Inflammatory macrophage (primary cell): ENCODE results near the gene PXT1.

Experiments used
- DNase-seq, 2 donors: peaks; one replicate each; pipeline ENCODE4 v3.0.0-alpha.2; 2020 to 2022

Gene PXT1

DNA sequence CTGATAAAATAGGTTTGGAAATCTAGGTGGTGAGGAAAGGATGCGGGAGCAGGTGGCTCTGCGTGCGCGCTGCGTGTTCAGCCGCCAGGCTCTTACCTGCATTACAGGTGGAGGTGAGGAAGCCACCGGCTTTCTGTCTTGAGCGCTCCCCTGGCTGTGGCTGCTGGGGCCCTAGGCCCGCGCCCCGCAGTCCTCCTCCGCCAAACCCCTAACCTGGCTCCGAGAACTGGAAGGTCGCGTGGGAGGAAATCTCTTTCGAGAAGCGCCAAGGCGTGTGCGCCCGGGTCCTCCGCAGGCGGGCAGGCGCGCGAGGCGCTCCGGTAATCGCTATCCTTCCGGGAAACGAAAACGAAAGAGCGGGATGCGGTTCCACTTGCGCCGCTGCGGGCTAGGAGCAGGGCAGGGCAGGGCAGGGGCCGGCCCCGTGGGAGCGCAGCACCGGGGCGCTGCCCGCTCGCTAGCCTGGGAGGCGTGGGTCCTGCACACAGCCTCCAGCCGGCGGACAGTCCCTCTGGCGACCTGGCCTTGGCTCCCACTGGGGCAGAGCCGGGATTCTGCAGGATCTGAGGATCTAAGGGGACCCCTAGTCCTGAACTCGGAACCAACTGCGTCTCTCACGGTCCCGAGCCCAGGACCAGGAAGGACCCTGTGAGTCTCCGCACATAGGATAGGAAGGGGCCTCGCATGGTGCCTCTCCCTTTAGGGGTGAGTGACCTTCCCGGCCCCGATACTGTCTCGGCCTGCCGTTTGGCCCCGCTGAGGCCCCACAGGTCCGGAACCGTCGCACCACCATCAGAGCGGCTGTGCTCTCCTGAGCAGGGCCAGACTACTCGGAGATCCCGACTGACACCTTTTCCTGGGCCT, 55.0 kb downstream of the PXT1 start, which contains the start of gene ETV7:
ETV7 (minus strand) TSS at position 230 of the 864 bp plus-strand sequence; CDS start at position 102, 128 bp downstream.
- DNase-seq: peak; percentile 30 to 56

DNA sequence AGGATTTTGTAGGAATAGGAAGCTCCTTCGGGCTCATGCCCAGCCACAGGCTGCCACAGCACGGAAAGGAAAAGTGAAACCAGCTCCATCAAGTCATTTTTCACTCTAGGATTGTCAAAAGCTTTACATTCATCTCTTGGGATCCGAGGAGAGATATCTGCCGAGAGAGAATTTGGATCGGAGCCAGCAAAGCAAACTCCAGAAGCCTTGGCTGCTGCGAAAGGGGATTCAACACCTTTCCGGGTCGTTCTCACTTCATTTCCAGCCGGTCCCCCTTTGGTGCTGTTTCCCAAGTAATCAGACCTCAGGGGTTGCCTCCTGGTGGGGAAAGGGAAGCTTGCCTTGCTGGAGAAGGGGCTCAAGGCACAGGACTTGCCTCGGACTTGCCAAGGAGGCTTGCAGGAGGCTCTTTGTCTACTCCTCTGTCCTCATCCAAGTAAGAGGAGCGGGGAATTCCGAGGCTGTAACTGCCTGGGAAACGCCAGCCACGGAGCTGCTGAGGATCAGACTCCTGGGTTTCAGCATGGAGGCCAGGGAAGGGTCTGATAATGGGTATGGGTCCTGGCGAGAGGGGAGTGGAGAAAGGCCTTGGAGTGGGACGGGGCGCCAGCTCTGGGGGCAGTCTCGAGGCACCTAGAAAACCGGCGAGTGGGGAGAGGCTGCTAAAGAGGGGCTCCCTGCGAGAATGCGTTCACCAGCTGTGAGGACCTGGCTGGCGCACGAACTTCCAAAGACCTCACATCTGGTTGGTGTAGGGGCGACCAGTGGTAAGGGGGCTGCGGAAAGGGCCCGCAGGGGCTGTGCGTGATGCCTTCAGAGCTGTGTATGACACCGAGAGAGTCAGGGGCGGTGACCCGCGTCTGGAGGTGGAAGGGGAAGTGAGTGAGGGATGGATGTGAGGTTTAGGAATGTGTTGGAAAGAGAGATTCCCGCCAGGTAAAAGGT, 55.9 kb downstream of the PXT1 start:
- peak; percentile 7 to 11 for DNase-seq

DNA sequence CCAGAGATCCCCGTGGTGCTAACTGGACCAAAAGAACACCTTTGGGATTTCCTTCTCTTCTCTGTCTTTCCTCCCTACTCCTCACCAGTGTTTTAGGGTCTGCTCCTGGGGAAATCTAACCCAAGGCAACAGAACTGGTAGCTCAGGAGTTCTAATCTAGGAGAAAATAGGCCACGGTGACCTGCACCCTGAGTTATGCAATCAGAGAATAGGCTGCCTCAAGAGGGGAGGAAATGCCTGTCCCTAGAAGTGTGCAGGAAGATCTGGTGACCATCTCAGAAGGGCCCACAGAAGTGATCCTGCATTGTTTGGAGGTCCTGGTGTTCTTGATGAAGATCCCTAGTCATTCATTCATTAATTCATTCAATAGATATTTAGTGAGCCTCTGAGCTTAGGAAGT, 58.6 kb downstream of the PXT1 start:
- DNase-seq: no peak

DNA sequence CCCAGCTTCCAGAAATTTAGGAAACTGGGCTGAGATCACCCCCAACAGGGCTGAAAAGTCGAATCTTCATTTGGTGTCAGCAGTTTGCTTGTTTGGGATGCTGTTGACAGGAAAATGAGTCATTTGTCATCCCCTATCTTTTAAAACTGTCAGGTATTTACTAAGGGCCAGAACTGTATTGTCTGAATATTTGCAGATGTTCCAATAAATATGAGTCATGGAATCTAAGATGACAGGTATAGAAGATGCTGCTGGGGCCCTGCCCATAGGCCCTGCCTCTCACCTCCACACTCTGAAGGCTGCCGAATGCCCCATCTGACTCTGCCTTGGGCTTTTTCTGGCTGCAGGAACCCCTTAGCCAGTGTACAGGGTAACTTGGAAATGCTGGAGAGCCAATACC, 59.0 kb downstream of the PXT1 start:
- no peak for DNase-seq

DNA sequence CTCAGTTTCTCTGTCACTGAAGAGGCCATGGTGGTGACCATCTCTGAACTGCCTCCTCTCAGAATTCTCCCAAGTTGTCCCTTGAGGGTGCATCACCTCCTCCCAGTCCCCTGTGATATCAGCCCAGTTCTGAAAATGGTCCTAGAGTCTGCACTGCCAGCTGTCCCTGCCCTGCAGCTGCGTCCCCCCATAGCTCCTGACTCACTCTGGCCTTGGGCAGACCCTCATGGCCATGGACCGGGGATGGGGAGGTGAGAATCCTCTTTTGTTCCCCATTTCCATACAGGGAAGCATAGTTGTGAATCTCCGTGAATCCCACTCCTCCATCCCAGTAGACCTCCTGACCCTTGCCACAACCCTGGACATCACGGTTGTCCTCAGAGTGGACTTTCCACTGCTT, 59.7 kb downstream of the PXT1 start:
- DNase-seq: no peak

DNA sequence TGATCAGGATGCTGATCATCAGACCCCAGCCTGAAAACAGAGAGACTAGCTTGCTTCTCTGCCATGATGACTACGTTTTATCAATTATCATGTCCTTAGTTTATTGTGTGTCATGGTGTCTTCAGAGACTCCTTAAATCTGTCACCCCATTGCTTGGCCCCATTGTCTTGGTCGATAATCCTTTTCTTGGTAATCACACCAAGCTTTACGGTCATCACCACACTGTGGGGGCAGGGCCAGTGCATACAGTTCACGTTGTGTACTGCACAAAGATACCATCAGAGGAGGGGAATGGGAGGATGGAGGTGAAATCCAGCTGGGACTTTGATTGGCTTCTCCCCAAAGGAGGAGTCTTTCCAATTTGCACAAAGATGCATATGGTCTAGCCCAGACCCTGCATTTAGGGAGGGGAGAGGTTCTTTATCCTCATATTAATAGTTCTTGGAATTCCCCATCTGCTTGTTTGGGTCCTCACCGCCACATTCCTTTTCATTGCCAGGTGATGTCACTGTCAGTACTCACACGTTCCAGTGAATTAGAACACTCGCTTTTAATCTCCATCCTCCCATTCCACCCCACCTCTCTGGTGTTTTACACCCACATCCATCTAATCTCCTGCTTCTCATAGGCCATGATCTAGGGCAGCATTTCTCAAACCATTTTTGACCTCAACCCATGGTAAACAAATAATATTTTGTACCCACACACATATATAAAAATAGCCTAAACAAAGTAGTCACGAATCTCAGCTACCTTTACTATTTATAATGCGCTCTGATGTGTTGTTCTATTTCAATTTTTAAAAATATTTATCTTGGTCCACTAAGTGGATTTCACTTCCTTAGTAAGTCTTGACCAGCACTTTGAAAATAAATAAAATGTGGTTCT, 60.9 kb downstream of the PXT1 start:
- DNase-seq: no peak

DNA sequence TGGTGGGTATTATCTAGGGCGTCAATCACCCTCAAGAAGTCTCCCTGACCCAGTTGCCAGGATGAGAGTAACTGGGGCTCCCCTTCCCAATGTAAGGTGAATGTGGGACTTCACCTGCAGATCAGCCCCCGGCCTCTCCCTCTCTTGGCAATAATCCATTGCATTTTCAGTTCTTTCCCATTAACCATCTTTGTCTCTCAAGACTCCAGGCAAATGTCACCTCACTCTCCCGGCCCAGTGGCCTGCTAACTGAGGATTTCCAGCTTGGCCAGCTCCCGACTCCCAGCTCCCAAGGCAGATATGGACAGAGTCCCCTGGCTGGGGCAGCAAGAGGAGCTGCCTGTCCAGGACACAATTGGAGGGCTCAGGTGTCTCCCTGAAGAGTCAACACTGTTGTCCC, 62.5 kb downstream of the PXT1 start:
- no peak for DNase-seq

DNA sequence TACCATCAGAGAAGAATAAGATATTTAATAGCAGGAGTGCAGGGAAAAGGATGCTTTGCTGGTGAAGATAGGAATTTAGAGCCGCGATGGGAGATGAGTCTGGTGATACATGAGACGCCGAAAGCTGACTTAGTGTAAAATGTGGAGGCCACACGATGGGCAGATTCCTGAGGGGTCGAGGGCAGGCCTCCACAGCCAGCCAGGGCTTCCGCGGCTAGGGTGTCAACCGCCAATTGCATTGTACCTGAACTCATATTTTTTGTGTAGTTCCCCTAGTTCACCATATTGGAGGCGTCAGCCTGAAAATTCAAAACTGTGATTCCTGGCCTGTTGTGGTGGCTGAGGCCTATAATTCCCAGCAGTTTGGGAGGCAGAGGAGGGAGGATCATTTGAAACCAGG, 63.7 kb downstream of the PXT1 start:
- no peak for DNase-seq

DNA sequence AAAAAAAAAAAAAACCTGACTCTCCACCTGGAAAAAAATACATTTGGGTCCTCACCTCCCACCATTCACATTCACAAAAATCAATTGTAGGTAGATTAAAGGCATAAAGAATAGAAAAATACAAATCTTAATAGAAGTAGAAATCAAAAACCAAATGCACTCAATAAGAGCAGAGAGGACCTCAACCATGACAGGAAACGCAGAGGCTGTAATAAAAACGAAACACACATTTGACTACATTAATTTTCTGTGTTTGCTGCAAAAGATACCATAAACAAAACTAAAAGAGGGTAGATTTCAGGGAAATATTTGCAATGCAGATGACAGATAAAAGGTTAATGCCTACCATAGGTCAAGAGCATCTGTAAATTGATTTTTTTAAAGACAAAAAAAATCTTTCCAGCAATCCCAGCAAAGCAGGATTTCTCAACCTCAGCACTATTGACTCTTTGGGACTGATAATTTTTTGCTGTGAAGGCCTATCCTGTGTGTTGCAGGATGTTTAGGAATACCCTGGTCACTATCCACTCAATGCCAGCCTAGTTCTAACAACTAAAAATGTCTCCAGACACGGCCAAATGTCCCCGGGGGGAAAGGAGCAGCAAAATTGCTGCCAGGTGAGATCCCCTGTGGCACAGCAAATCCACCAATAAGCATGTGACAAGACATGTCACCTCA, 64.3 kb downstream of the PXT1 start:
- no peak for DNase-seq

DNA sequence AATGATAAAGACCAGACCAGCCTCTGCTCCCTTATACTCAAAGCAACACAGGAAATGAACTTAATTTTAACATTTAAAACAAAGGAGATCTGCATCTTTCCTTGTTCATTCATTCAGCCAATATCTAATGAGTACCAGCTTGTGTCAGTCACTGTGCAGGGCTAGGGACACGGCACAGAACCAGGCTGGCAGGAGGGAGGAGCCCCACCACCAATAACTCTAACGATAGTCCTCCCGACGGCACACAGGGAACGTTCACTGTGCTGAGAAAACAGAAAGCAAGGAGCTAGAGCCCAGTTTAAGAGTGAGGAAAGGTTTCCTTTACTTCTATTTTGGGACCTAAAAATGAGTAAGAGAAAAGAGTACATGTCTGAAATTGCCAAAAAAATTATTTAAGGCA, 65.1 kb downstream of the PXT1 start:
- no peak for DNase-seq

DNA sequence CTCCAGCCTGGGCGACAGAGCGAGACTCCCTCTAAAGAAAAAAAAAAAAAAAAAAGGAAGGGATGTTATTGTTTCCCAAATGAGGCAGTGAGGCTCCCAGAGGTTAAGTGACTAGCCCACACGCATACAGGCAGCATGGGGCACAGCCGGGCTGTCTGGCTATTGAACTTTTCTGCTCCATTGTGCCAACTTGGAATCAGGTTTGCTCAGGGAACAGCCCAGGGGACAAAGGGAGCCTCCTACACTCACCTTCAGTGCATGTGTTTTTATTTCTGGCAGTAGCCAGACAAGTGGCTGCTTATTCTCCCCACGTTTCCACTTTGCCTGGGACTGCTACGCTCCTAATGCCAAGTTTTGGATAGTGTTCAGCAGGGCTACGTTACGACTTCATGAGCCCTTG, 65.9 kb downstream of the PXT1 start:
- no peak for DNase-seq

DNA sequence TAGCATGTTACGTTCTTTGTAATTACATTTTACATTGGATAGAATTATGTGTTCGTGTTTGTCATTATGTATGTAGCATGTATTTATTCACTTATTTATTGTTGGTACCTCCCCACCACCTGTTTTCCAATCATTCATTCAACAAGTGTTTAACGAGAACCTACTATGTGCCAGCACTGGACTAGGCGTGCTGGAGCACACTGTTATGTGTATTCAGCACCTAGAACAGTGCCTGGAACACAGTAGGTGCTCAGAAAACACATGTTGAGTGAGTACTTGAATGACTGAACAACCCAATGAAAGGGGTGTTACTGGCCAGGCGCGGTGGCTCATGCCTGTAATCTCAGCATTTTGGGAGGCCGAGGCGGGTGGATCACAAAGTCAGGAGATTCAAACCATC, 66.5 kb downstream of the PXT1 start:
- no peak for DNase-seq

DNA sequence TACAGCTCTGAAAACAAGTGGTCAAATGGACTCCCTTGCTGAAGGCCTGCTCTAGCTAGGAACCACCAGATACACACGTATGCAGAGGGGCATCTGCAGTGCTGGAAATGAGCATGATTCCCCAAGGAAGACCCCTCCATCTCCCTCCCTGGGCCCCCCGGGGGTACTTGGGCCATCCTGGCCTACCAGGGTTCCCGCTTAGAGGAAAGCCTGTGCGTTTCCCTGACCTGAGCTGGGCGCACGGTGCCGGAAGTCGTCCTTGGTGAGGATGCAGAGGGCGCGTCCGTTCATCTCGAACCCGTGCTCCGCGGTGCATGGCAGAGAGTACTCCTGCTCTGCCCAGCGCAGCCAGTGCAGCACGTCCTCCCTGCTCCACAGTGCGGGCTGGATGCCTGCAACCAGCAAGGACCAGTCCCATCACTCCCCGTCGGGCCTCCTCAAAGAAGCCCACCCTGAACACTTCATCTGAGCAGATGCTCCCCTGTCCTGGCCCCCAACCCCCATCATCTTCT, 67.0 kb downstream of the PXT1 start:
- DNase-seq: no peak

DNA sequence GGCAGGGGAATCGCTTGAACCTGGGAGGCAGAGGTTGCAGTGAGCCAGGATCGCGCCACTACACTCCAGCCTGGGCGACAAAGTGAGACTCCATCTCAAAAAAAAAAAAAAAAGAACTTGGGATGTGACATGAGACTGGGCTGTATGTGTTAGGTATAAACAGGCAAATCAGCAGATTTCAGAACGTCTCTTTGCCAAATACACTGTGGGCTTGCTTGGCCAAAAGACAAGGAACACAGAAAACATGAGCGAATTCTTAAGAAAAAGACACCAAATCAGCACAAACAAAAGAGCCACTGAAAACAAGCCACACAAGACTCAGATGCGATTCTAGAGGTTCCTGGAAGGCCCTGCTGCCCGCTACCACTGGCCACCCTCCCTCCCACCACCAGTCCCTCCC, 67.7 kb downstream of the PXT1 start:
- DNase-seq: no peak

DNA sequence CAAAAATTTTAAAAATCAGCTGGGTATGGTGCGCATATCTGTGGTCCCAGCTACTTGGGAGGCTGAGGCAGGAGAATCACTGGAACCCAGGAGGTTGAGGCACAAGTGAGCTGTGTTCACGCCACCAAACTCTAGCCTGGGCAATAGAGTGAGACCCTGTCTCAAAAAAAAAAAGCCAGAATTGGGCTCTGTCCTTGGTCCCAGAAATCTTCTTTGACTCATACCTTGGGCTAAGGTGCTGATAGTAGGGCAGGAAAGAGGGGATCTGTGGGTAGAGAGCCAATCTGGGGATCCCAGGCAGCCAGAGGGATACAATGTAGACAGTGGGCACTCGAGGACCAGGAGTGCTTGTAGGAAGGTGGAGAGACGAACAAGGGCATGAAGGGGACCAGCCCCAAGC, 68.5 kb downstream of the PXT1 start:
- DNase-seq: no peak

DNA sequence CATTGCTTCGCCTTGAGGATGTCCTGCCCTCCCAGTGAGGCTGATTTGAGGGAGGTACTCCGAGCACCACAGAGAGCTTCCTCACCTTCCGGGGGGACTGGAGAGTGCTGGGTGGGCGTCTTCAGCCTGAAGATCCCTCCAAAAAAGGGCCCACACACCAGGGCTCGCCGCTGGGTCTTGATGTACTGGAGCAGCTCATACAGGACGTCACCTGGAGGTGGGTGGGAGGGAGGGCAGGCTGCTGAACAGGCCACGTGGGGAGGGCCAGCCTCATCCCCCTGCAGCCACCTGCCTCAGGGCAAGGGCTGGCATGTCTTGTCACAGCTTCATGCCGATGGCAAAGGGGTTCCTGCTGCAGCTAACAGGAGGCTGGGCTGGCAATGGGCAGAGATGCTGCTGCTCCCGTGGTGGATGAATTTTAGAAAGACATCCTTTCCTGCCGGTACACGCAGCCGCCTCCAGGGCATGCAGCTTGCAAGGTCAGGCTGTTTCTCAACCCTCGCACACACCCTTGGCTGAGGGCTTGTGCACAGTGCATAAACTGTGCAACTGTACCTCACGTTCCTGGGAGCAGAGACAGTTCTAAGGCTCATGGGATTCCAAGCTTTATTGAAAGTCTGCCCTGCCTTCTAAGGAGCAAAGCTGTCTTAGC, 69.2 kb downstream of the PXT1 start:
- DNase-seq: no peak

DNA sequence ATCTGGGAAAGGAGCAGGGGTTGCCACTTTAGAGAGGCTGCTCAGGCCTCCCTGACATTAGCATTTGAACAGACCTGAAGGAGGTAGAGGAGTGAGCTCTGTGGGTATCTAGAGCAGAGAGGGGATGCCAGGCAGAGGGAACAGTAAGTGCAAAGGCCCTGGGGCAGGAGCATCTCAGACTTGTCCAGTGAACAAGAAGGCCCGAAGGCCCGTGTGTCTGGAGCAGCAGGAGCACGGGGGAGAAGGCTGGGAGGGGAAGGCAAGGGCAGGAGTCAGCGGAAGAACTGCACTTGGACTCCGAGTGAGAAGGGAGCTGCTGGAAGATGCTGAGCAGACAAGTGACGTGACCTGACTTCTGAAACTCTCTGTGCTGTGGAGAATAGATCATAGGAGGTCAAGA, 70.6 kb downstream of the PXT1 start:
- DNase-seq: no peak

DNA sequence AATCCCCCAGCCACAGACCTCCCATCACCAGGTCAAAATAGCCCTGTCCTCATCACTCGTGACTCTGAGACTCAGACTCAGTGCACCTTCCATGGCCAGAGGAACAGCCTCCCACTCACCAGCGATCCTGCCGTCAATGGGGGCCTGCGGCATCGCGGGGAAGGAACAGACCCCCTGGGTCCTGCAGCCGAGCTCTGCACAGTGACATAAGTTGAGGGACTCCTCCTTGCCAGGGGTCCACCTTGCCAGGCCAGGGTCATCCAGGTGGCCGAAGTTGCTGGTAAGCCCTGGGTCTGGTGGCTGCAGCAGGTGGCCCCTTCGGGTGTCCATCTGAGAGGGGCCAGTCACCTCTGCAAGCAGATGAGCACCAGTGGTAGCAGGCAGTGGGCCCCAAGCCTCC, 71.4 kb downstream of the PXT1 start:
- DNase-seq: no peak

DNA sequence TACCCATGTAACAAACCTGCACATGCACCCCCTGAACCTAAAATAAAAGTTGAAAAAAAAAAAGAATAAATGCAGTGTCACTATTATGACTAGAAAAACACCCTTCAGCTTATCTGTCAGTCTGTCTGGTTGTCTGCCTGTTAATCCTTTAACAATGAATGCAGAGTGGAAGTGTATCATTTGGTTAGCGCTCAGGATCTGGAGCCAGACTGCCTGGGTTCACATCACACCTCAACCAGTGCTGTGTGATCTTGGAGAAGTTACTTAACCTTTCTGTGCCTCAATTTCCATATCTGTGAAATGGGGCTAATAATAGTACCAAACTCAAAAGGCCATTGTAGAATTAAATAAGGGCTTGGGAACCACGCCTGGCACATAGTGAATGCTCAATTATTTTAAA, 72.0 kb downstream of the PXT1 start:
- no peak for DNase-seq

DNA sequence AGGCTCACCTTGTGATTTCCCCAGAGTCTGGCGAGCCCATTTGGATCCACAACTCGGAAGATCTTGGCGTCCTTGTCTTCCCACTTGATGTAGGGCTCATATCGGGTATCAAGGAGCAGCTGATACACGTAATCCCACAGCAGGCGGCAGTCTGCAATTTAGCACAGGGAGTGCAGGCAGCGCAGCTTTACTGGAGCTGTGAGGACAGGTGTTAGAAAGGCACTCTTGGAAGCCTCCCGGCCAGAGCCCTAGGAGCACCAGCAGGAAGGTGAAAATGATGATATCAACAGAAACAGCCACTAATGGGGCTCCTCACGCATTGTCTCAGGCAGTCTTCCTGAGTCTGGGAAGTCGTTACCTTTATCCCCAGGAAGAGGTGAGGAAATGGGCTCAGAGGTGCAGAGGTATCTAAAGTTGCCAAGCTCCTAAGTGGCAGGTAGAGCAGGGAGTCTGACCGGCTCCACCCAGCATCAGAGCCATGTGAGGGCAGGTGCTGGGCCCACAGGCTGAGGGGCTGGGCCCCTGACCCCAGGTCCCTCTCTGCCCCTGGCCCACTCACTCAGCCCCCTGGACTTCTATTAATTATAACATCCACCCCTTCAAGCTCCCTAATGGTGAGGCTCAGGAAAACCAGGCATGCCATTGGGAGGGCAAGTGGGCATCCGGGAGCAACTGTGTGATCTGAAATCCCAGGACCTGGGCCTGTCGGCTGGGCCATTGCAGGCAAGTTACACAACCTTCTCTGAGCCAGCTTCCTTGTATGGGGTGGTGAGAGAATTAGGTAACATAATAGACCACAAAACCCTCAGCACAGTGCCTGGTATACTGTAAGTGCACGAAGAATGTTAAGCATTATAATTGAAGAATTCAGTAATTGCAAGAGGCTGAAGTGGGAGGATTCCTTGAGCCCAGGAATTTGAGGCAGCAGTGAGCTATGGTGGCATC, 73.5 kb downstream of the PXT1 start:
- DNase-seq: peak; percentile 87 to 88
